Brain pericyte (primary cell): Measurements from ENCODE around the gene IQCN.
"Not testable (repeated sequence)": the region's sequence is repeated elsewhere in the genome, so short reads cannot be mapped to it uniquely, and the experiment has no call there.

Source experiments
- DNase-seq: peaks from one replicate; pipeline ENCODE4 v3.0.0-alpha.2; 2012; ENCODE audit warnings: low read depth, low spot score

IQCN gene

GRCh38 chr19:18209912-18210311 lies 64.3 kb downstream of the IQCN start:
- not testable (repeated sequence) for DNase-seq

GRCh38 chr19:18208098-18208951 lies 65.9 kb downstream of the IQCN start:
- DNase-seq, result no peak
